EL (cell line): ENCODE results near the gene C1orf167.

Experiments used
- DNase-seq: peaks from one replicate; pipeline ENCODE4 v3.0.0-alpha.2; 2016

Gene C1orf167

GRCh38 chr1:11738096-11738495, 23.9 kb upstream of the C1orf167 start:
- no peak for DNase-seq

DNA sequence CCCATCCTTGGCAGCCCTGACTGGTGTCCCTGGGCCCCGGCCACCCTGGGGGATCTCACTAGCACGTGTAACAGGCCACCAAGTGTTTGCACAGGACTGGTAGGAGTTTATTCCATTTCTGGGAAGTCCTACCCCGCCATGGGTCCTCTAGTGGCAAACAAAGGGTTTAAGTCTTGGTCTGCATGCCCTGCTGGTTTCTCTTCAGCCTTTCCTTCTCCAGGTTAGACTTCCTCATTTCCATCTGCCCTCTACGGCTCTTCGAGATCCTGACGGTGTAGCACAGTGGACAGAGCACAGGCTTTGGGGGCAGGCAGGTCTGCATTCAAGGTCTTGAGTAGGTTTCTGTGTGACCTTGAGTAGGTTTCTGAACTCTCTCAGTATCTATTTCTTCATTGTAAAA, 23.2 kb upstream of the C1orf167 start:
- DNase-seq: no peak

DNA sequence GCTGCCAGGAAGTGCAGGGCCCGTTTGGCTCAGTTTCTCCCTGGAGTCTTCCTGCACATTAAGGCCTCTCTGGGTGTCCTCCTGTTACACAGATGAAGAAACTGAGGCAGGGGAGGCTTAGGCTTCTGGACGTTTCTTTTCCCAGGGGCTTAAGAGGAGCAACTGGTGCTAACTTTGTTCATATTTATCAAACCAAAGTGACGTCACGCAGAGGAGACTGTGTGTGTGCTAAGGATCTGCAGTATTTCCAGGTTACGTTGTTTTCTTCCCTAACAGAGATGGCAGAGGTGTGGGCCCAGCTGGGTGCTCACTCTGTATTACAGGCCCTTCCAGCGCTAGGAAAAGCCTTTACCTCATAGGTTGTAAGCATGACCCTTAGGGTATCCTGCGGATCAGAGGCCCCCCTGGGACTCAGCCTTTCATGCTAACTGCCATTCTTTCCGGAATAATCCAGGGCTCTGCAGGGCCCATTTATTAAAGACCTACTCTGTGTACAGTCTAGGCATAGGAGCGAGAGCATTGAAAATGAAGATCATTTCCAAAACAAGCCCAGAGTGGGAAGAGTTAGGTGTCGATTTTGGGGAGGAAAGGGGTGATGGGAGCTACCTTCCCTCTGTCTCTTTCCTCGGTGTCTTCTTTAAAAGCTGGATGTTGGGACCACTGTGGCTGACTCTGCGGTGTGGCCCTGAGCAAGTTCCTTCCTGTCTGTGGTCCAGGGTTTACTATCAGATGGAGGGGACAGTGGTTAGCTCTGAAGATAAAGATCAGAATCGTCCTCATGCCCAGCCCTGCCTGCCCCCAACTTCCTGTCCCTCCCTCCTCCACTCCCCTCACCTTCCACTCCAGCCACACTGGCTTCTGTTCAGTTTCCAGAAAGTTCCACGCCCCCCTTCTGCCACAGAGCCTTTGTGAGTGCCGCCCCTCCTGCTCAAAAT, 21.5 kb upstream of the C1orf167 start:
- DNase-seq: peak; percentile 14

DNA sequence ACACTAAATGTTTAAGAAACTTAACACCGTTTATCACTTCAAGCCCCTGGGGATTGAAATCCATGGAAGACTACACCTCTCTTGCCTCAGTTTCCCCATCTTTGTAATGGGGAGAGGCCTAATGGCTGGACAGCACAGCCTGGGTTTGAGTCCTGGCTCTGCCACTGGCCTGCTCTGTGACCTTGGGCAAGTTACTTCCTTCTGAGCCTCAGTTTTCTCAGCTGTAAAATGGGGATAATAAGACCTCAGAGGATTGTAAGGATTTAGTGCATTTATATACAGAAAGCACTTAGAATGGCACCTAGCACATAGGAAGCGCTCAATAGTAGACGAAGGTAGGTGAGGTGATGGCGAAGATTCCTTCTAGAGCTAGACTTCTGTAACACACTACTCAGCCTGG, 20.5 kb upstream of the C1orf167 start:
- no peak for DNase-seq

GRCh38 chr1:11741919-11742558, 20.0 kb upstream of the C1orf167 start:
- no peak for DNase-seq

GRCh38 chr1:11744287-11744686, 17.7 kb upstream of the C1orf167 start:
- DNase-seq: no peak

- no peak for DNase-seq
Measured at GRCh38 chr1:11746092-11746491, 15.9 kb upstream of the C1orf167 start.

DNA sequence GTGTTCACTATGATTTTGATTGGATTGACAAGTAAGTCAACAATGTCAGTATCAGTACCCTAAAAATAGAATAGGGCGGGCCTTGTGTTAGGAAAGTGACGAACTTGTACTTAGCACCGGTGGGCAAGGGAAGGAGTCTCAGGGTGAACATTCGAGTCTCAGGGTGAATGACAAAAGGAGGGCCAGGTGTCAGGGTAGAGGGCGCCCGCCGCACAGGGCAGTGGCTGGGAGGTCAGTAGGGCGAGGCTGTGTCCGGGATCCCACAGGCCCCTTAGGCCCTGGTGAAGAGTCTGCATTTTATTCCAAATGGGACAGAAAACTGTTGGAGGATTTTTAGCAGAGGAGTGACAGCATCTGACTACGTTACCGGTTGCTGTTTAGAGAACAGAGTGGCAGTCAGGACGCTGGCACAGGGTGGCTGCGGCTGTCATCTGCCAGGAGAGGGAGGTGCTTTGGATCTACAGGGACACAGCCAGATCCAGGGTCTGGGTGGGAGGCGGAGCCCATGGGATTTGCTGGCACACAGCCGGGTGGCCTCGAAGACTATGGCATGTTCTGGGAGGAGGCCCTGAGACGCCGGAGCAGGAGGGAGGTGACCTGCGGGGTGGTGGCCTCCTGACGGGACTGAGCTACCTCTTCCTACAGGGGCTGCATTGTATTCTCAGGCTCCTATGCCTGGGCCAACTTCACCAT, 15.1 kb upstream of the C1orf167 start:
- no peak for DNase-seq

- no peak for DNase-seq
Measured at GRCh38 chr1:11748294-11749202, 13.4 kb upstream of the C1orf167 start.

DNA sequence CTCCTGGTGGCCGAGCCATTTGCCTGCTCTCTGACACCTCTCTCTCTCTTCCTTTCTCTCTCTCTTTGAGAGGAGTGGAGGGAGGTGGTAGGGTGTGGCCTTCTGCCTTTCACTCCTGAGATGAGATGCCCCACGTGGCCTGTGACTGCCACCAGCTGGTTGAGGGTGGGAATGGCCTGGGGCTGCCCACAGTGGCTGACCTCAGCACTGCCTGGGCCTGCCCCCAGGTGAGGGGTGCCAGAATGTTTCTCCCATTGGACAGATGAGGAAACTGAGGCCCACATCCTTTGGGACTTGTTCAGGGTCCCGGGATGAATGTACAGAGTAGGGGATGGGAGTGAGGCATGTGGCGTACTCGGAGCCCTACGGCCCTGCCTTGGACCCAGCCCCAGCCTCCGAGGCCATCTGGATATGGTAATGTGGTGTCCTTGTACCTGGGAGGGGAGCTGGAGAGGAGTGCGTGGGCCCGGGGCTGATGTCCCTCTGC, 12.7 kb upstream of the C1orf167 start:
- peak; percentile 38 for DNase-seq

DNA sequence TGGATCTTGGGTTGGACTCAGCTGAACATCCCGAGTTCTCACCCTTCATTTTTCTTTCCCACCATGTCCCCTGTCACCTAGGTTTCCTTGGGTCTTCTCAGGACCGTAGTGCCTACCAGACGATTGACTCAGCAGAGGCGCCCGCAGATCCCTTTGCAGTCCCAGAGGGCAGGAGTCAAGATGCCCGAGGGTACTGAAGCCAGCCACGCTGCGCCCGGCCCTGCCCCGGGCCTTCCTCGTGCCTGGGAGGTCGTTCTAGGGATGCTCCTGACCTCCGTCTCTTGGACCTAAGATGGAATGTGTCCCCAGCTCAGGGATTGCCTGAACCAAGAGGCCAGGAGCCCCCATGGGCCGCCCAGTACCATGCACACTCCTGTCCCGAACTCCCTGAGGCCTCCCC, 12.0 kb upstream of the C1orf167 start:
- no peak for DNase-seq

GRCh38 chr1:11751087-11751486, 10.9 kb upstream of the C1orf167 start:
- no peak for DNase-seq

GRCh38 chr1:11752359-11753088, 9.5 kb upstream of the C1orf167 start:
- DNase-seq: no peak

DNA sequence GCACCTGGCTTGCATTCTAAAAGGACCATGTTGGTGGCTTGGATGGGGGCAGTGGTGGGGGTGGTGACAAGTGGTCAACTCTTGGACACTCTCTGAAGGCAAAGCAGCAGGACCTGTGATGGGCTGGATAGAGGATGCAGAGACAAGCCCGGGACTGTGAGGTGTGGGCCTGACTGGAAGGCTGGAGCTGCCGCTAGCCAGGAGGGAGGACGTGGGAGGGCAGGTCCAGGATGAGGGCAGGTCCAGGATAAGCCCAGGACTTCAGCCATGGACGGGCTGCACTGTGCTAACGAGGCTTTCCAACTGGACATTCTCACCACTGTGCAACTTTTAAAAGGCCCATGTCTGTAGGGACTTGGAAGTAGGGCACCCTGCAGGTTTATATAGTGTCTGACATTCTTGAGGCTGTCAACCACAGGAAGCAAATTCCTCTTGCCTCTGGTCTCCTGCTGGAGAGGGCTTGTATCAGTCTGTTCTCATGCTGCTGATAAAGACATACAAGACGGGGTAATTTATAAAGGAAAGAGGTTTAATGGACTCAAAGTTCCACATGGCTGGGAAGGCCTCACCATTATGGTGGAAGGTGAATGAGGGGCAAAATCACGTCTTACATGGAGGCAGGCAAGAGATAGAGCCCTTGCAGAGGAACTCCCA, 8.3 kb upstream of the C1orf167 start:
- DNase-seq: peak; percentile 28

DNA sequence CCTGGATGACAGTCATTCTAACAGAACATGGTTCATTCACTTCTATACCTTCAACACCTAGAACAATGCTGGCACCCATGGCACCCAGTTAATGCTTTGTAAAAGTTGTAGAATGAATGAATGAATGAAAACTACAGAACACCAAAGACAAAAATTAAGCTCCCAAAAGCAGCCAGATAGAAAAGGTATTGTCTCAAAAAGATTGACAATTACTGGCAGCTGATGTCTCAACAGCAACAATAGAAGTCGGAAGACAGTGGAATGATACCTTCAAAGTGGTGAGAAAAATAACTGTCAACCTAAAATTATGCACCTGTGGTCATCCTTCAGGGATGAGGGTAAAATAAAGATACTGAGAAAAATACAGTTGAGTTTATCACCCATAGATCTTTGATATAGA, 4.9 kb upstream of the C1orf167 start:
- DNase-seq: no peak

DNA sequence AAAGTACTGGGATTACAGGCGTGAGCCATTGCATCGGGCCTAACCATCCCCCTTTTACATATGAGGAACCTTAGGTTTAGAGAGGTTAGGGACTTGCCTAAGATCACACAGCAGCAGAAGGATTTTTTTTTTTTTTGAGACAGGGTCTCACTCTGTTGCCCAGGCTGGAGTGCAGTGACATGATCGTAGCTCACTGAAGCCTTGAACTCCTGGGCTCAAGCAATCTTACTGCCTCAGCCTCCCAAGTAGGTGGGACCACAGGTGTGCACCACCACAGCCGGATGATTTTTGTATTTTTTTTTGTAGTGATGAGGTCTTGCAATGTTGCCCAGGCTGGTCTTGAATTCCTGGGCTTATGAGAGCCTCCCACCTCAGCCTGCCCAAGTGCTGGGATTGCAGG, 2.2 kb upstream of the C1orf167 start:
- DNase-seq: no peak

DNA sequence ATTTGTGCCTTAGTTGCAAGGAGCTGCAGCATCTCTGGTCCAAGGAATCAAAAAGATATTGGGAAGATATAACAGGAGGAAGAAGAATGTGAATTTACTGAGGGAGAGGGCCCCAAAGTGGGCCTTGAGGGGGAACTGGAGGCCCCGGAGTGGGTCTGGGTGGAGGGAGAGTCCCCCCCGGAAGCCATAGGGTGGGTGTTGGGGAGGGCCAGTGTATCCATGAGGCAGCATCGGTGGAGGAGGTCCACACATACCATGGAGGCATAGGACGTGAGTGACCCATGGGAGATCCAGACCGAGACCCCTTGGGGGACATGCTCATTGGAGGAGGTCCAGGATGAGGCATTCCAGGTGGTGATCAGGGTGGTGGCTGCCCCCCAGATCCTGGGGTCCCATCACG, 708 bp upstream of the C1orf167 start:
- no peak for DNase-seq

DNA sequence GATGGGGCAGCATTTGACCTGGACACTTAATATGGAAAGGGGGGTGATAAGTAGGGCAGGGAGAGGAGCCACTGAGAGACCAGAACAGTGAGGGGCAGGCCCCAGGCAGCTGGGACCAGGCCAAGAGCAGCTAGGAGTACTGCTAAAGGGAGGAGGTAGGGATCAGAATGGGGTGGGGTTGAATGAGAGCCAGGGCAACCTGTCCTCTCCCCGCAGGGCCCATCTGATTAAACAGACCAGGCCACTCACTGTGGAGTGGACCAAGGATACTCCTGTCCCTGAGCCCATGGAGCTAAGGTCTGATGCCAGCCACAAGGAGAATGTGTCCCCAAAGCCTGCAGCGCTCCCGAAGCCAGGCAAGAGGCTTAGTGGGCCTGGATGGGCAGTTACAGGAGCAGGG, 2.1 kb downstream of the C1orf167 start:
- DNase-seq: no peak

- no peak for DNase-seq
Measured at GRCh38 chr1:11764519-11764918, 2.5 kb downstream of the C1orf167 start.

DNA sequence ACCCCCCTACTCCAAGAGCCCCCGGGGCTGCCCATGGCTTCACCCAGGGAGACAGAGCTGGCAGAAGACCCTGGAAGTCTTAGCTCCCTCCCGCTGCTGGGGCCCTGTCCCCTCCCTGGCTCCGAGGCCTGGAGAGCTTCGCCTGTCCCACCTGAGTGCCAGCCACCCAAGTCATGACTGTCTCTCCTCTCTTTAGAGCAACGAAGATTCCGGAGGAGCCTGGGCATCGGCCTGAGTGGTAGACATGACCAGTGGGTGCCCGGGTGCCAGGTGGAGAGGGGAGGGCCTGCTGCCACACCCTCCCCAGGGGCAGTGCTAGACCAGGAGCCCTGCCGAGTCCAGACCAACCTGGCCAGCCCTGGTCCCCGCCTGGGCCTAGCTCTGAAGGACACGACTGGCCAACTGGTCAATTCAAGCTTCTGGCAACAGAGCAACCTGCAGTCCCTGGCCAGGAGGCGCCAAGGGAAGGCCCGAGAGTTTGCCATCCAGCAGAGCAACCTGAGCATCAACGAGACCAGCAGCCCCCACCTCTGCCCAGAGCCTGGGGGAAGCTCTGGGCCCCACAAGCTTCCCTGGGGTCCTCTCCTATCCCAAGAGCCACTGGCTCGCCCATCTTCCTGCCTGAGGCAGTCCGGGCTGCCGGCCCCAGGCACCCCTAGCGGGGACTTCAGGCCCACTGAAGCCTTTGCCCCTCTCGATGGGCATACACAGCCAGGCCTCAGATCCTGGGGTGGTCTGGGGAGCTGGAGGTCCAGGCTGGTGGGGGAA, 3.9 kb downstream of the C1orf167 start:
- DNase-seq: no peak

GRCh38 chr1:11766429-11766776, 4.4 kb downstream of the C1orf167 start:
- DNase-seq: no peak
